GM10248 (cell line): ENCODE data around the gene BACH2.
A peak's percentile ranks its signal among the peaks of the same experiment; 100 is the strongest.
"Not testable (repeated sequence)": the region's sequence is repeated elsewhere in the genome, so short reads cannot be mapped to it uniquely, and the experiment has no call there.

Experiments used
- CTCF ChIA-PET: fragments of 300-600 bp; sonication (Branson Sonifier 250); formaldehyde crosslinking; extraction: SDS; loops from one replicate; lab custom pipeline; 2021; ENCODE audit warnings: antibody characterized with exemption; lab: Yijun Ruan, JAX
- POLR2A ChIA-PET: fragments of 350-650 bp; sonication (Branson Sonifier 250); formaldehyde crosslinking; extraction: SDS; loops from one replicate; lab custom pipeline; 2020; ENCODE audit warnings: antibody characterized with exemption; lab: Yijun Ruan, JAX
- DNase-seq: peaks from one replicate; pipeline ENCODE4 v3.0.0; 2012; ENCODE audit errors: extremely low spot score
- CTCF ChIP-seq: IDR thresholded peaks from 2 replicates; pipeline ENCODE4 v1.5.1; 2012; ENCODE audit warnings: mild to moderate bottlenecking, low read depth; ENCODE audit errors: extremely low read depth, missing control alignments, control extremely low read depth

BACH2 gene

DNA sequence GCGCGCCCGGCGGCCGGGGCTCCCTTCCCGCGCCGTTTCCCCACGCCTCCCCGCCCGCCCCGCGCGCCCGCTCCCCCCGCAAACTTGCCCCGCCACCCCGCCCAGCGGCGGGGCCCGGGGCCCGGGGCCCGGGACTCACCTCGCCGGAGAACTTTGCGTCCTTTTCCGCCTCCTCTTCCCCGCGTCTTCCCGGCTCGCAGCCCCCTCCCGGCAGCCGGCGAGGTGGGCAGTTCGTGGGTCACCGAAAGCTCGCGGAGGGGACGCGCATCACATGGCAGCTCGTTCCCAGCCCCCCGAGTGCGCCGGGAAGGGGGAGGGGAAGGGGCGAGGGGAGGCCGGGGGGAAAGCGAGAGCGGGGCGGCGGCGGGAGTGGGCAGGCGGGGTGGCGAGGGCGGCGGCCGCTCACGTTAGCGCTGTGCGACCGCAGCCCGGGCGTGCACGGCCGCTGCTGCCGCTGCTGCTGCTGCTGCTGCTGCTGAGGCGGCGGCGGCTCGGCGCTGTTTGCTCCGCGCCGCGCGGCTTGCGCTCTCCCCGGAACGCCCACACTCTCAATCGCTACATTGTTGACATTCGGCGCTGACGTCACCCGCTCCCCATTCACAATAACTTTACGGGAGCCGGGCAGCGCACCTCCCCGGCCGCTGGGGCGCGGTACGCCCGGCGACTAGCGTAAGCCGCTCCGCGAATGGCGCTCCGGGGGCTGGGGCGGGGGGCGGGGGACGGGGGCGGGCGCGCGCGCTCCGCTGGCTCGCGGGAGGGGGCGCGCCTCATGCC, at the start of gene BACH2:
TSS of gene BACH2 (minus strand) at position 503 of the 774 bp plus-strand sequence. CDS start 287,999 bp downstream, outside the sequence.
- POLR2A ChIA-PET: no interaction called here
- DNase-seq: peak; percentile 75
- CTCF ChIA-PET: interaction anchor here (1.0 kb wide), 1 partner anchor 194 kb away, joined by 3 read pairs; no protein-coding TSS in a partner anchor
- no peak for TF ChIP-seq CTCF

DNA sequence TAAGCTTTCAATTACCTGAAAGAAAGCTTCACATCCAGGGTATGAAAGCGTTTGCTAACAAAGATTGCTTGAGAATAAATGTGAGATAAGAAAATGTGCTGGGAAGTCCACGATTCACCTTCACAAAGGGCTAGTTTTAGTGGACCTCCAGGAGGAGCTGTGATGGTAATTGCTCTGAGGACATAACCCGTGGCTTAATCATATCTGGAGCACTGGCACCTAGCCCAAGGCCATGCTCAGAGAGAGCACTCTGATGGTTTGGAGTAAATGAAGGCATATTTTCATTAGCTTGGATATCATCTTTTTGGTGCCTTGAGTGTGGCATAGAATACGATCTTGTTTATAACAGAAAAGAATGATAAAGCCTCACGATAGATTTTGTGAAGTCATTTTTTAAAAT, 46.9 kb upstream of the BACH2 start:
- ChIA-PET CTCF (interaction anchor here (0.6 to 2.1 kb wide), 6 partner anchors 8 to 135 kb away, joined by 3 to 6 read pairs (median 4); no protein-coding TSS in a partner anchor), POLR2A (no interaction called here)
- TF ChIP-seq CTCF: no peak
- DNase-seq: no peak

GRCh38 chr6:90338409-90338808, 41.8 kb upstream of the BACH2 start:
- POLR2A ChIA-PET: no interaction called here
- CTCF ChIA-PET: no interaction called here
- TF ChIP-seq CTCF: no peak
- DNase-seq: no peak

DNA sequence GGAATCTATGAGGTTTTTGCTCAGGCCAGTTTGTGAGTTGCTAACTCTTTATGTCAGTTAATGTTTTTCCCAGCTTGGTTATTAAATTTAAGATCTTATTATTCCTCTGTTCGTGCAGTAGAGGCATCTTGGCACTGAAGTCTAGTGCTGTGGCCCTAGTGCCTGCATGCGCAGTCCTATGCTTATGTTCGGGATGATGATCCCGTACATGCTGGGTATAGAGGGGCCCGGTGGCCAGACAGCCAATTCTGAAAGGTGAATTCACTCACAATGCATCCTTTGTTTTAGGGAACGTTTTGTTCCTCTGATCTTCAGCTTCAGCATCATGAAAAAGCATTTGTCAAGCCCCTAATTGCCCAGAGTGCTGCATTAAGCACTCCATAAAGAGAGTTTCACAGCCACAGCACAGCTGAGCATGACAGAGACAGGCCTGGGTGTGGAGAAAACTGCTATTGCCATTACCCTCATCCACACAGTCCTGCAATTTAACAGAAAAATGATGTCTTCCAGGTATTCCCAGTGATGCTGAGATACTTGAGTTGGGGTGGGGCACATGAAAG, 39.8 kb upstream of the BACH2 start:
- POLR2A ChIA-PET: no interaction called here
- DNase-seq: no peak

DNA sequence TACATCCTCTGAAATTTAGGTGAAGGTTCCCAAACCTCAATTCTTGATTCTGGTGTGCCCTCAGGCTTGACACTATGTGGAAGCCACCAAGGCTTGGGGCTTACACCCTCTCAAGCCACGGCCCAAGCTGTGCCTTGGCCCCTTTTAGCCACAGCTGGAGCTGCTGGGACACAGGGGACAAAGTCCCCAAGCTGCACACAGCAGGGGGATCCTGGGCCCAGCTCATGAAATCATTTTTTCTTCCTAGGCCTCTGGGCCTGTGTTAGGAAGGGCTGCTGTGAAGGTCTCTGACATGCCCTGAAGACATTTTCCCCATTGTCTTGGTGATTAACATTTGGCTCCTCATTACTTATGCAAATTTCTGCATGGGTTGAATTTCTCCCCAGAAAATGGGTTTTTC, 37.3 kb upstream of the BACH2 start:
- DNase-seq: no peak
- ChIA-PET CTCF (no interaction called here), POLR2A (no interaction called here)
- no peak for TF ChIP-seq CTCF

More for the DNA sequence above, 39.8 kb upstream of the BACH2 start:
- CTCF ChIA-PET: interaction anchor here (1.2 to 1.3 kb wide), 2 partner anchors 9 to 23 kb away, joined by 3 to 4 read pairs; no protein-coding TSS in a partner anchor
- no peak for TF ChIP-seq CTCF

DNA sequence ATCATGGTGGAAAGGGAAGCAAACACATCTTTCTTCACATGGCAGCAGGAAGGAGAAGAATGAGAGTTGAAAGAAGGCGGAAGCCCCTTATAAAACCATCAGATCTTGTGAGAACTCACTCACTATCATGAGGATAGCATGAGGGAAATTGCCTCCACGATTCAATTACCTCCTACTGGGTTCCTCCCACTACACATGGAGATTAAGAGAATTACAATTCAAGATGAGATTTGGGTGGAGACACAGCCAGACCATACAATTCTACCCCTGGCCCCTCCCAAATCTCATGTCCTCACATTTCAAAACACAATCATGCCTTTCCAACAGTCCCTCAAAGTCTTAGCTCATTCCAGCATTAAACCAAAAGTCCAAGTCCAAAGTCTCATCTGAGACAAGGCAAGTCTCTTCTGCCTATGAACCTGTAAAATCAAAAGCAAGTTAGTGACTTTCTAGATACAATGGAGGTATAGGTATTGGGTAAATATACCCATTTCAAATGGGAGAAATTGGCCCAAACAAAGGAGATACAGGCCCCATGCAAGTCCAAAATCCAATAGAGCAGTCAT, 36.4 kb upstream of the BACH2 start:
- POLR2A ChIA-PET, DNase-seq, CTCF ChIA-PET: not testable (repeated sequence)
